H9 (cell line): ENCODE measurements around the gene COL8A1. TPM values are rescaled to one million over a fixed set of nuclear protein-coding genes. Genes with fewer than 3 reads are reported as not detected.

Experiments
- DNase-seq: peaks from one replicate; pipeline ENCODE4 v3.0.0-alpha.2; 2017
- H2AFZ ChIP-seq: one replicate; pipeline ENCODE4 v1.6.1; 2013; ENCODE audit warnings: mild to moderate bottlenecking, low read length, control low read depth, moderate library complexity
- H2AK5ac ChIP-seq: 2 replicates; pipeline ENCODE4 v1.6.1; 2013; ENCODE audit warnings: low read length, control low read depth, mixed read lengths; ENCODE audit not compliant: insufficient read length
- H2BK120ac ChIP-seq: one replicate; pipeline ENCODE4 v1.6.1; 2013; ENCODE audit warnings: low read depth, mild to moderate bottlenecking, low read length, control low read depth, inconsistent platforms; ENCODE audit not compliant: poor library complexity, severe bottlenecking
- H2BK12ac ChIP-seq: 2 replicates; pipeline ENCODE4 v1.6.1; 2013; ENCODE audit warnings: low read length, control low read depth, mixed read lengths, low read depth; ENCODE audit not compliant: insufficient read length
- H2BK15ac ChIP-seq: 2 replicates; pipeline ENCODE4 v1.6.1; 2013; ENCODE audit warnings: low read depth, low read length, control low read depth
- H2BK20ac ChIP-seq: one replicate; pipeline ENCODE4 v1.6.1; 2013; ENCODE audit warnings: low read depth, mild to moderate bottlenecking, low read length, control low read depth, inconsistent platforms; ENCODE audit not compliant: poor library complexity, severe bottlenecking
- H2BK5ac ChIP-seq: 2 replicates; pipeline ENCODE4 v1.6.1; 2013; ENCODE audit warnings: low read length, control low read depth, mixed read lengths; ENCODE audit not compliant: insufficient read length
- H3K14ac ChIP-seq: 2 replicates; pipeline ENCODE4 v1.6.1; 2013; ENCODE audit warnings: low read length, control low read depth; ENCODE audit not compliant: insufficient read depth
- H3K18ac ChIP-seq: 2 replicates; pipeline ENCODE4 v1.6.1; 2013; ENCODE audit warnings: low read depth, mild to moderate bottlenecking, mixed read lengths, low read length, control low read depth; ENCODE audit not compliant: insufficient read length
- H3K23ac ChIP-seq: 2 replicates; pipeline ENCODE4 v1.6.1; 2013; ENCODE audit warnings: low read length, control low read depth, mixed read lengths, low read depth; ENCODE audit not compliant: insufficient read length
- H3K23me2 ChIP-seq: 2 replicates; pipeline ENCODE4 v1.6.1; 2013; ENCODE audit warnings: low read depth, mild to moderate bottlenecking, mixed read lengths, low read length, control low read depth; ENCODE audit not compliant: insufficient read length, poor library complexity, severe bottlenecking
- H3K27ac ChIP-seq: 2 replicates; pipeline ENCODE4 v1.5.1; 2013; ENCODE audit warnings: low read length, control low read depth, mixed read lengths, low read depth; ENCODE audit not compliant: insufficient read length
- H3K27me3 ChIP-seq: 2 replicates; pipeline ENCODE4 v1.6.1; 2013; ENCODE audit warnings: low read length, control low read depth, inconsistent platforms; ENCODE audit not compliant: insufficient read depth
- H3K4ac ChIP-seq: 2 replicates; pipeline ENCODE4 v1.6.1; 2013; ENCODE audit warnings: low read depth, mild to moderate bottlenecking, control low read depth, inconsistent platforms, low read length, moderate library complexity
- H3K4me1 ChIP-seq: 2 replicates; pipeline ENCODE4 v1.6.1; 2013; ENCODE audit warnings: low read length, control low read depth, inconsistent platforms; ENCODE audit not compliant: insufficient read depth
- H3K4me2 ChIP-seq: 2 replicates; pipeline ENCODE4 v1.6.1; 2013; ENCODE audit warnings: low read length, control low read depth, mixed read lengths; ENCODE audit not compliant: insufficient read length, insufficient read depth
- H3K56ac ChIP-seq: 2 replicates; pipeline ENCODE4 v1.6.1; 2013; ENCODE audit warnings: low read depth, mild to moderate bottlenecking, mixed read lengths, low read length, control low read depth; ENCODE audit not compliant: insufficient read length
- H3K79me1 ChIP-seq: 2 replicates; pipeline ENCODE4 v1.6.1; 2013; ENCODE audit warnings: low read depth, mild to moderate bottlenecking, moderate library complexity, low read length, control low read depth, inconsistent platforms; ENCODE audit not compliant: insufficient read depth, poor library complexity, severe bottlenecking
- H3K79me2 ChIP-seq: 2 replicates; pipeline ENCODE4 v1.6.1; 2013; ENCODE audit warnings: low read length, control low read depth, inconsistent platforms; ENCODE audit not compliant: insufficient read depth
- H3K9ac ChIP-seq: 2 replicates; pipeline ENCODE4 v1.6.1; 2013; ENCODE audit warnings: low read length, control low read depth, mixed read lengths; ENCODE audit not compliant: insufficient read length; ENCODE audit errors: extremely low read depth
- H3K9me3 ChIP-seq: one replicate; pipeline ENCODE4 v1.6.1; 2013; ENCODE audit warnings: low read depth, low read length, inconsistent platforms; ENCODE audit not compliant: control insufficient read depth
- H3T11ph ChIP-seq: one replicate; pipeline ENCODE4 v1.6.1; 2013; ENCODE audit warnings: mild to moderate bottlenecking, low read length, control low read depth, inconsistent platforms
- H4K20me1 ChIP-seq: one replicate; pipeline ENCODE4 v1.6.1; 2013; ENCODE audit not compliant: control insufficient read depth, insufficient read length, insufficient read depth
- H4K5ac ChIP-seq: 2 replicates; pipeline ENCODE4 v1.6.1; 2013; ENCODE audit warnings: low read depth, mild to moderate bottlenecking, mixed read lengths, low read length, control low read depth; ENCODE audit not compliant: insufficient read length
- H4K8ac ChIP-seq: replicated peaks from 2 replicates; pipeline ENCODE4 v1.6.1; 2013; ENCODE audit warnings: low read length, control low read depth, mixed read lengths, low read depth; ENCODE audit not compliant: insufficient read length
- H4K91ac ChIP-seq: 2 replicates; pipeline ENCODE4 v1.6.1; 2013; ENCODE audit warnings: low read depth, mild to moderate bottlenecking, moderate library complexity, mixed read lengths, low read length, control low read depth; ENCODE audit not compliant: insufficient read length
- H3K27ac Mint-ChIP-seq, 3 experiments: 2 replicates in 2 of 3; 3 replicates in 1 of 3; pipeline ENCODE4 v1.8.0; 2020 to 2021; ENCODE audit warnings: mixed read lengths in 3 of 3, mild to moderate bottlenecking in 1 of 3, moderate library complexity in 1 of 3
- H3K27me3 Mint-ChIP-seq: 2 replicates; pipeline ENCODE4 v1.8.0; 2021; ENCODE audit warnings: low read depth, mild to moderate bottlenecking, moderate library complexity, mixed read lengths
- H3K36me3 Mint-ChIP-seq, 3 experiments: 2 replicates in 2 of 3; 3 replicates in 1 of 3; pipeline ENCODE4 v1.8.0; 2020 to 2021; ENCODE audit warnings: low read depth in 3 of 3, mixed read lengths in 3 of 3; ENCODE audit not compliant: insufficient read depth in 1 of 3
- H3K4me1 Mint-ChIP-seq, 2 experiments: 2 replicates each; pipeline ENCODE4 v1.8.0; 2020; ENCODE audit warnings: mixed read lengths in 2 of 2
- H3K4me3 Mint-ChIP-seq, 2 experiments: 2 replicates in 1 of 2; 3 replicates in 1 of 2; pipeline ENCODE4 v1.8.0; 2020 to 2021; ENCODE audit warnings: mild to moderate bottlenecking in 2 of 2, mixed read lengths in 2 of 2, moderate library complexity in 1 of 2
- H3K9me3 Mint-ChIP-seq, 2 experiments: 2 replicates in 1 of 2; 3 replicates in 1 of 2; pipeline ENCODE4 v1.8.0; 2020; ENCODE audit warnings: mild to moderate bottlenecking in 2 of 2, mixed read lengths in 2 of 2, moderate library complexity in 1 of 2
- CTCF ChIP-seq: fragments of 200-600 bp; sonication (generic); conservative IDR thresholded peaks from 3 replicates; pipeline ENCODE4 v1.8.0; 2021; ENCODE audit warnings: antibody characterized with exemption, mild to moderate bottlenecking
- WGBS: extraction: QIAGEN DNeasy Blood & Tissue Kit; methylation state at CpG from one replicate; pipeline ENCODE4 v1.1.7; 2013; ENCODE audit warnings: missing lambda C conversion rate, low lambda C conversion rate, mixed read lengths; ENCODE audit not compliant: insufficient read length; ENCODE audit errors: extremely low coverage; 5-methylcytosine and 5-hydroxymethylcytosine counted together
- total RNA-seq: library from RNA; stranded (reverse); gene quantifications from 2 replicates; pipeline ENCODE4 v1.2.1, GENCODE V29; 2021

Gene COL8A1
- total RNA-seq, 1 experiment from 2014 or later, result 0.17 TPM

- Histone ChIP-seq H3K9ac (no peak overlapping the region), H3K79me2 (no peaks in the 10 kb centered on the region), H3K27me3 (no peaks in the 10 kb centered on the region), H2BK5ac (no peak overlapping the region), H3T11ph (no peak overlapping the region), H3K79me1 (no peaks in the 10 kb centered on the region), H2AK5ac (no peak overlapping the region), H2BK15ac (no peak overlapping the region), H3K56ac (no peak overlapping the region), H3K23me2 (no peaks in the 10 kb centered on the region), H3K4me2 (no peak overlapping the region), H3K4ac (no peak overlapping the region), H3K4me1 (no peaks in the 10 kb centered on the region), H4K5ac (no peak overlapping the region), H3K27ac (no peak overlapping the region), H3K23ac (no peak overlapping the region), H2AFZ (no peak overlapping the region), H3K9me3 (no peaks in the 10 kb centered on the region), H3K14ac (no peak overlapping the region), H4K20me1 (no peaks in the 10 kb centered on the region), H3K18ac (no peak overlapping the region), H2BK20ac (no peak overlapping the region), H4K8ac (no peak overlapping the region), H4K91ac (no peak overlapping the region), H2BK120ac (no peak overlapping the region), H2BK12ac (no peak overlapping the region)
- Mint-ChIP-seq H3K36me3 (no peaks in the 10 kb centered on the region; a peak in 1 of 7 replicates), H3K4me1 (peaks cover 8 to 12% of the 10 kb centered on the region in 2 experiments), H3K27ac (no peak overlapping the region), H3K9me3 (no peaks in the 10 kb centered on the region), H3K4me3 (no peak overlapping the region), H3K27me3 (no peaks in the 10 kb centered on the region)
- WGBS, result no CpG with 5 or more reads among the region's 1 CpG
- DNase-seq, result no peak
- no peak for TF ChIP-seq CTCF
Measured at GRCh38 chr3:99724276-99724675, 85.9 kb downstream of the COL8A1 start.
